ENCODE measurements around the gene IL6ST.
"Not testable (repeated sequence)": the region's sequence is repeated elsewhere in the genome, so short reads cannot be mapped to it uniquely, and the experiment has no call there.

IL6ST gene

GRCh38 chr5:55994998-55995914 is 493 bp upstream of the IL6ST start:
- CTCF ChIA-PET = interaction anchor here (0.5 to 1.1 kb wide), 2 partner anchors 70 to 118 kb away, joined by 3 read pairs; no protein-coding TSS in a partner anchor
- TF ChIP-seq NFRKB (IDR thresholded peaks at IDR 0.05) = no peak
- TF ChIP-seq L3MBTL2 (conservative IDR thresholded peaks at IDR 0.05) = peak; percentile 77
- TF ChIP-seq PKNOX1 (IDR thresholded peaks at IDR 0.05) = peak; percentile 97
- no peak for TF ChIP-seq BHLHE40 (IDR thresholded peaks at IDR 0.05; ENCODE audit: borderline replicate concordance)
- TF ChIP-seq SUZ12 (IDR thresholded peaks at IDR 0.05) = no peak
- TF ChIP-seq FOXK2 (IDR thresholded peaks at IDR 0.05) = no peak
- no peak for TF ChIP-seq ELF4 (IDR thresholded peaks at IDR 0.05)
- no peak for TF ChIP-seq ZNF384 (IDR thresholded peaks at IDR 0.05)
- TF ChIP-seq HDGF (IDR thresholded peaks at IDR 0.05; ENCODE audit: borderline replicate concordance) = peak; percentile 50; the same call in 1 of the 2 replicates
- TF ChIP-seq SP1 (IDR thresholded peaks at IDR 0.05) = peak; percentile 43; the same call in 1 of the 2 replicates
- POLR2A ChIA-PET = interaction anchor here (0.6 to 1.3 kb wide), 5 partner anchors 9 to 198 kb away, joined by 3 to 4 read pairs (median 3); no protein-coding TSS in a partner anchor
- peak; percentile 91 for DNase-seq (ENCODE audit: extremely low spot score)

GRCh38 chr5:55993731-55994494 is 850 bp downstream of the IL6ST start:
- no peak for DNase-seq (ENCODE audit: extremely low spot score)
- TF ChIP-seq ZNF384 (IDR thresholded peaks at IDR 0.05) (peak; percentile 86), L3MBTL2 (conservative IDR thresholded peaks at IDR 0.05) (peak; percentile 36; the same call in 1 of the 2 replicates), SUZ12 (IDR thresholded peaks at IDR 0.05) (no peak)
- POLR2A ChIA-PET = interaction anchor here (0.7 to 1.2 kb wide), 3 partner anchors 71 to 199 kb away, joined by 3 read pairs; no protein-coding TSS in a partner anchor
- CTCF ChIA-PET = interaction anchor here (0.6 kb wide), 1 partner anchor 99 kb away, joined by 4 read pairs; no protein-coding TSS in a partner anchor

DNA sequence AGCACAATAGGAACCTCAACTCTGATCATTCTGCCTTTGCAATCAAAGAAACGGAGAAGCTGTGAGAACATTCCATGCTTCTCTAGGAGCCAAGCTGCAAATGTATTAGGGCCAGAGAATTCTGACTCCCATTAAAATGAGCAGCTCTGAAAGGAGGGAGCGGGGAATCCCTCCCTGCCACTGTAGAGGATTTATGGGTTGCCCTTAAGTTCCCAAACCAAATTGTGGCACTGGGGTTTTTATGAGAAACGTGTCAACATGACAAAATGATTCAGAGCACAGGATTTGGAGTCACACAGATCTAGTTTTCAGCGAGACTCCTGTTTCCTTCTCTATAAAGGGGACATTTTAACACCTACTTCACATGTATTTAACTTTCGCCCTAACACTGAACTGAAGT is 1.8 kb downstream of the IL6ST start:
- ChIA-PET POLR2A (no interaction called here), CTCF (no interaction called here)
- TF ChIP-seq PKNOX1 (IDR thresholded peaks at IDR 0.05) (peak; percentile 97), ARNT (IDR thresholded peaks at IDR 0.05) (0 out of 2 replicates have a peak, but pooled peaks have one; percentile 32), HDGF (IDR thresholded peaks at IDR 0.05; ENCODE audit: borderline replicate concordance) (no peak), SP1 (IDR thresholded peaks at IDR 0.05) (no peak), CTBP1 (IDR thresholded peaks at IDR 0.05; ENCODE audit: borderline replicate concordance) (peak; percentile 53; the same call in 1 of the 2 replicates)
- peak; percentile 33 for DNase-seq (ENCODE audit: extremely low spot score)

- POLR2A ChIA-PET = no interaction called here
- DNase-seq (ENCODE audit: extremely low spot score) = no peak
- no peak for TF ChIP-seq LEF1 (IDR thresholded peaks at IDR 0.05; ENCODE audit: borderline replicate concordance)
- no peak for TF ChIP-seq PKNOX1 (IDR thresholded peaks at IDR 0.05)
- TF ChIP-seq ARNT (IDR thresholded peaks at IDR 0.05) = no peak
- TF ChIP-seq SP1 (IDR thresholded peaks at IDR 0.05) = no peak
- no peak for TF ChIP-seq FOXK2 (IDR thresholded peaks at IDR 0.05)
- TF ChIP-seq ZNF384 (IDR thresholded peaks at IDR 0.05) = no peak
- TF ChIP-seq CTBP1 (IDR thresholded peaks at IDR 0.05; ENCODE audit: borderline replicate concordance) = no peak
- no peak for TF ChIP-seq FOXM1 (IDR thresholded peaks at IDR 0.05; ENCODE audit: borderline replicate concordance)
- no peak for TF ChIP-seq SUZ12 (IDR thresholded peaks at IDR 0.05)
- no peak for TF ChIP-seq ELF4 (IDR thresholded peaks at IDR 0.05)
- TF ChIP-seq L3MBTL2 (conservative IDR thresholded peaks at IDR 0.05) = no peak
- no peak for TF ChIP-seq TARDBP (IDR thresholded peaks at IDR 0.05)
- TF ChIP-seq FOXA1 (IDR thresholded peaks at IDR 0.05) = no peak
- no peak for TF ChIP-seq HDGF (IDR thresholded peaks at IDR 0.05; ENCODE audit: borderline replicate concordance)
- TF ChIP-seq BHLHE40 (IDR thresholded peaks at IDR 0.05; ENCODE audit: borderline replicate concordance) = no peak
- CTCF ChIA-PET = no interaction called here
Measured at GRCh38 chr5:55991768-55992486, 2.8 kb downstream of the IL6ST start.

DNA sequence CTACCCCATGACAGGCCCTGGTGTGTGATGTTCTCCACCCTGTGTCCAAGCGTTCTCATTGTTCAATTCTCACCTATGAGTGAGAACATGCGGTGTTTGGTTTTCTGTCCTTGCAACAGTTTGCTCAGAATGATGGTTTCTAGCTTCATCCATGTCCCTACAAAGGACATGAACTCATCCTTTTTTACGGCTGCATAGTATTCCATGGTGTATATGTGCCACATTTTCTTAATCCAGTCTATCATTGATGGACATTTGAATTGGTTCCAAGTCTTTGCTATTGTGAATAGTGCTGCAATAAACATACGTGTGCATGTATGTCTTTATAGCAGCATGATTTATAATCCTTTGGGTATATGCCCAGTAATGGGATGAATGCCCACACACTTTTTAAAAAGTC is 3.9 kb downstream of the IL6ST start:
- POLR2A ChIA-PET; DNase-seq (ENCODE audit: extremely low spot score); CTCF ChIA-PET: not testable (repeated sequence)

DNA sequence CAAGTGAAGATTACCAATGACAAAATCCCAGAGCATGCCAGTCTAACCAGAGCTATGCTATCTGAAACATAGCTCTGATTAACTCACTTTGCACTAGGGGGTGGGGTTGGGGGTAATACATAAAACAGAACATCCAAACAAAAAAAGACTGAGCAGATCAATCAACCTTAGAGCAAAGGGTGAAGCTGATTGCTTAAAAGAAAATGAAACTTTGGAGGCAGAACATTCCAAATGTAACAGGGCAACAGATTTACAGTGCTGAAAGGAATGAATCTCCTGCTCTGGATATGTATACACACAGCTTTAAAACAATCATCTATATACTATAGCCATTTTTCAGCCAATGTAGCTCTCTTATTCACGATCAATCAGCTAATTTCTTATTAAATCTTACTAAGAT is 4.9 kb downstream of the IL6ST start:
- DNase-seq (ENCODE audit: extremely low spot score) = no peak
- CTCF ChIA-PET = no interaction called here
- POLR2A ChIA-PET = no interaction called here
- TF ChIP-seq SP1 (IDR thresholded peaks at IDR 0.05) (no peak), TARDBP (IDR thresholded peaks at IDR 0.05) (no peak), CTBP1 (IDR thresholded peaks at IDR 0.05; ENCODE audit: borderline replicate concordance) (no peak), LEF1 (IDR thresholded peaks at IDR 0.05; ENCODE audit: borderline replicate concordance) (no peak), FOXM1 (IDR thresholded peaks at IDR 0.05; ENCODE audit: borderline replicate concordance) (no peak), ZNF384 (IDR thresholded peaks at IDR 0.05) (no peak), FOXK2 (IDR thresholded peaks at IDR 0.05) (no peak)
